ENCODE results near the gene RBP2. TPM values are rescaled to one million over a fixed set of nuclear protein-coding genes. Genes with fewer than 3 reads are reported as not detected.

The RBP2 gene
- total RNA-seq, 4 donors from 2014 or later = 315 to 3,455 (median 1,233) TPM

- DNase-seq = no peak
- H3K4me1 ChIP-seq = no peaks in the 10 kb centered on the region
- no peak for TF ChIP-seq POLR2A (IDR thresholded peaks at IDR 0.05)
- no peak for TF ChIP-seq CTCF (IDR thresholded peaks at IDR 0.05)
- peak overlapping the region in 1 of 4 donors; percentile 38 for H3K27ac ChIP-seq
- no peaks in the 10 kb centered on the region for H3K9me3 ChIP-seq
- H3K36me3 ChIP-seq = no peaks in the 10 kb centered on the region
- H3K27me3 ChIP-seq = no peaks in the 10 kb centered on the region
- H3K4me3 ChIP-seq = no peak overlapping the region
Observed at GRCh38 chr3:139434228-139434627, 42.1 kb downstream of the RBP2 start.

- H3K36me3 ChIP-seq = no peaks in the 10 kb centered on the region
- H3K27ac ChIP-seq = no peak overlapping the region
- no peak overlapping the region for H3K4me3 ChIP-seq
- H3K4me1 ChIP-seq = no peaks in the 10 kb centered on the region
- TF ChIP-seq POLR2A (IDR thresholded peaks at IDR 0.05) (no peak), CTCF (IDR thresholded peaks at IDR 0.05) (no peak)
- no peaks in the 10 kb centered on the region for H3K27me3 ChIP-seq
- DNase-seq = no peak
- no peaks in the 10 kb centered on the region for H3K9me3 ChIP-seq
Observed at GRCh38 chr3:139433089-139433488, 43.2 kb downstream of the RBP2 start.

GRCh38 chr3:139430493-139430892 is 45.8 kb downstream of the RBP2 start:
- no peaks in the 10 kb centered on the region for H3K4me1 ChIP-seq
- no peak overlapping the region for H3K4me3 ChIP-seq
- DNase-seq = no peak
- no peak overlapping the region for H3K27ac ChIP-seq
- H3K27me3 ChIP-seq = no peaks in the 10 kb centered on the region
- no peaks in the 10 kb centered on the region for H3K9me3 ChIP-seq
- no peaks in the 10 kb centered on the region for H3K36me3 ChIP-seq
- TF ChIP-seq CTCF (IDR thresholded peaks at IDR 0.05) = no peak
- TF ChIP-seq POLR2A (IDR thresholded peaks at IDR 0.05) = no peak

GRCh38 chr3:139427283-139428060 is 48.8 kb downstream of the RBP2 start:
- H3K27ac ChIP-seq = no peak overlapping the region
- DNase-seq = no peak
- H3K27me3 ChIP-seq = no peaks in the 10 kb centered on the region
- TF ChIP-seq CTCF (IDR thresholded peaks at IDR 0.05) (peak; percentile 23 to 93 (median 82)), POLR2A (IDR thresholded peaks at IDR 0.05) (no peak)
- no peaks in the 10 kb centered on the region for H3K4me1 ChIP-seq
- no peak overlapping the region for H3K4me3 ChIP-seq
- no peaks in the 10 kb centered on the region for H3K9me3 ChIP-seq
- H3K36me3 ChIP-seq = no peaks in the 10 kb centered on the region

- TF ChIP-seq CTCF (IDR thresholded peaks at IDR 0.05) = no peak
- no peak for TF ChIP-seq POLR2A (IDR thresholded peaks at IDR 0.05)
- no peak for DNase-seq
- H3K27ac ChIP-seq = no peak overlapping the region
Observed at GRCh38 chr3:139425745-139426400, 50.4 kb downstream of the RBP2 start.

More at GRCh38 chr3:139425745-139426400, 50.4 kb downstream of the RBP2 start:
- H3K36me3 ChIP-seq = no peaks in the 10 kb centered on the region
- no peaks in the 10 kb centered on the region for H3K4me1 ChIP-seq
- no peaks in the 10 kb centered on the region for H3K9me3 ChIP-seq
- no peaks in the 10 kb centered on the region for H3K27me3 ChIP-seq
- no peak overlapping the region for H3K4me3 ChIP-seq
